GM12878 (cell line): Measurements from ENCODE around the gene GUCY1B1. TPM values are rescaled to one million over a fixed set of nuclear protein-coding genes. Genes with fewer than 3 reads are reported as not detected.

Source experiments
- BACH1 ChIP-seq: fragments of 450-650 bp; IDR thresholded peaks from 2 replicates; pipeline ENCODE4 v1.6.1; 2017; ENCODE audit warnings: mild to moderate bottlenecking, borderline replicate concordance
- BRCA1 ChIP-seq: IDR thresholded peaks from 2 replicates; pipeline ENCODE4 v1.6.1; 2011; ENCODE audit warnings: low read depth, low read length, improper control_type of control experiment
- IRF5 ChIP-seq: fragments of 450-650 bp; IDR thresholded peaks from 2 replicates; pipeline ENCODE4 v1.6.1; 2017; ENCODE audit warnings: borderline replicate concordance
- POU2F2 ChIP-seq: IDR thresholded peaks from 3 replicates; pipeline ENCODE4 v1.6.1; 2011; ENCODE audit warnings: low read depth, mild to moderate bottlenecking, low read length, borderline replicate concordance
- RAD21 ChIP-seq: IDR thresholded peaks from 2 replicates; pipeline ENCODE4 v1.6.1; 2011; ENCODE audit warnings: mild to moderate bottlenecking, low read depth, low read length, moderate library complexity; ENCODE audit not compliant: insufficient read depth
- SPI1 ChIP-seq: IDR thresholded peaks from 2 replicates; pipeline ENCODE4 v1.6.1; 2011; ENCODE audit warnings: low read depth, mild to moderate bottlenecking, low read length, moderate library complexity, borderline replicate concordance; ENCODE audit not compliant: insufficient read depth
- YBX1 ChIP-seq: fragments of 450-650 bp; IDR thresholded peaks from 2 replicates; pipeline ENCODE4 v1.6.1; 2016; ENCODE audit warnings: antibody characterized with exemption
- YY1 ChIP-seq: IDR thresholded peaks from 2 replicates; pipeline ENCODE4 v1.6.1; 2011; ENCODE audit warnings: low read depth, mild to moderate bottlenecking, low read length
- polyA plus RNA-seq, 11 experiments: library from polyadenylated mRNA; depleted of rRNA in 4 of 11; unstranded in 6 of 11; stranded (reverse) in 5 of 11; fragments of >200 nt; fragmentation: Nextera tagmentation in 4 of 11; fragmentation: Illumina TruSeq in 1 of 11; extraction: Ambion mirVana in 4 of 11; extraction: Trizol in 1 of 11; gene quantifications; 1 replicate in 1 of 11; 2 replicates in 10 of 11; pipeline versions ENCODE4 v1.2.1 to v1.2.3, GENCODE V29; 2011 to 2016; ENCODE audit warnings: inconsistent platforms in 2 of 11, missing spikeins in 2 of 11, low read depth in 1 of 11
- total RNA-seq, 4 experiments: library from RNA; depleted of rRNA in 3 of 4; stranded (reverse); fragments of >200 nt in 3 of 4; fragmentation: Illumina TruSeq in 1 of 4; extraction: Trizol in 1 of 4; gene quantifications; 2 replicates each; pipeline versions ENCODE4 v1.2.1 to v1.2.3, GENCODE V29; 2013 to 2021
- TF ChIP-seq, protein P1 (sequence below): fragments of 450-650 bp; IDR thresholded peaks from 2 replicates; pipeline ENCODE4 v1.6.1; 2017; ENCODE audit warnings: antibody characterized with exemption, mild to moderate bottlenecking, moderate library complexity
- TF ChIP-seq, protein P2 (sequence below): fragments of 450-650 bp; IDR thresholded peaks from 2 replicates; pipeline ENCODE4 v1.6.1; 2016; ENCODE audit warnings: mild to moderate bottlenecking
- TF ChIP-seq, protein P3 (sequence below): IDR thresholded peaks from 2 replicates; pipeline ENCODE4 v1.6.1; 2012; ENCODE audit warnings: low read depth, low read length, improper control_type of control experiment

Gene GUCY1B1
- total and polyA plus RNA-seq, 10 of the 15 experiments (the other 5 are each of a cell fraction or from before 2014, with no cell fraction given), result 0.60 to 38.5 (median 1.4) TPM

GRCh38 chr4:155741546-155741945 is 17.3 kb upstream of the GUCY1B1 start (continued):
- TF ChIP-seq, protein P1, sequence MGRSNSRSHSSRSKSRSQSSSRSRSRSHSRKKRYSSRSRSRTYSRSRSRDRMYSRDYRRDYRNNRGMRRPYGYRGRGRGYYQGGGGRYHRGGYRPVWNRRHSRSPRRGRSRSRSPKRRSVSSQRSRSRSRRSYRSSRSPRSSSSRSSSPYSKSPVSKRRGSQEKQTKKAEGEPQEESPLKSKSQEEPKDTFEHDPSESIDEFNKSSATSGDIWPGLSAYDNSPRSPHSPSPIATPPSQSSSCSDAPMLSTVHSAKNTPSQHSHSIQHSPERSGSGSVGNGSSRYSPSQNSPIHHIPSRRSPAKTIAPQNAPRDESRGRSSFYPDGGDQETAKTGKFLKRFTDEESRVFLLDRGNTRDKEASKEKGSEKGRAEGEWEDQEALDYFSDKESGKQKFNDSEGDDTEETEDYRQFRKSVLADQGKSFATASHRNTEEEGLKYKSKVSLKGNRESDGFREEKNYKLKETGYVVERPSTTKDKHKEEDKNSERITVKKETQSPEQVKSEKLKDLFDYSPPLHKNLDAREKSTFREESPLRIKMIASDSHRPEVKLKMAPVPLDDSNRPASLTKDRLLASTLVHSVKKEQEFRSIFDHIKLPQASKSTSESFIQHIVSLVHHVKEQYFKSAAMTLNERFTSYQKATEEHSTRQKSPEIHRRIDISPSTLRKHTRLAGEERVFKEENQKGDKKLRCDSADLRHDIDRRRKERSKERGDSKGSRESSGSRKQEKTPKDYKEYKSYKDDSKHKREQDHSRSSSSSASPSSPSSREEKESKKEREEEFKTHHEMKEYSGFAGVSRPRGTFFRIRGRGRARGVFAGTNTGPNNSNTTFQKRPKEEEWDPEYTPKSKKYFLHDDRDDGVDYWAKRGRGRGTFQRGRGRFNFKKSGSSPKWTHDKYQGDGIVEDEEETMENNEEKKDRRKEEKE, result no peak
- TF ChIP-seq, protein P2, sequence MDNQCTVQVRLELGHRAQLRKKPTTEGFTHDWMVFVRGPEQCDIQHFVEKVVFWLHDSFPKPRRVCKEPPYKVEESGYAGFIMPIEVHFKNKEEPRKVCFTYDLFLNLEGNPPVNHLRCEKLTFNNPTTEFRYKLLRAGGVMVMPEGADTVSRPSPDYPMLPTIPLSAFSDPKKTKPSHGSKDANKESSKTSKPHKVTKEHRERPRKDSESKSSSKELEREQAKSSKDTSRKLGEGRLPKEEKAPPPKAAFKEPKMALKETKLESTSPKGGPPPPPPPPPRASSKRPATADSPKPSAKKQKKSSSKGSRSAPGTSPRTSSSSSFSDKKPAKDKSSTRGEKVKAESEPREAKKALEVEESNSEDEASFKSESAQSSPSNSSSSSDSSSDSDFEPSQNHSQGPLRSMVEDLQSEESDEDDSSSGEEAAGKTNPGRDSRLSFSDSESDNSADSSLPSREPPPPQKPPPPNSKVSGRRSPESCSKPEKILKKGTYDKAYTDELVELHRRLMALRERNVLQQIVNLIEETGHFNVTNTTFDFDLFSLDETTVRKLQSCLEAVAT, result no peak
- TF ChIP-seq RAD21 (no peak), YY1 (no peak), SPI1 (no peak), YBX1 (no peak), BRCA1 (no peak), BACH1 (no peak), POU2F2 (no peak), IRF5 (no peak)
- TF ChIP-seq, protein P3, sequence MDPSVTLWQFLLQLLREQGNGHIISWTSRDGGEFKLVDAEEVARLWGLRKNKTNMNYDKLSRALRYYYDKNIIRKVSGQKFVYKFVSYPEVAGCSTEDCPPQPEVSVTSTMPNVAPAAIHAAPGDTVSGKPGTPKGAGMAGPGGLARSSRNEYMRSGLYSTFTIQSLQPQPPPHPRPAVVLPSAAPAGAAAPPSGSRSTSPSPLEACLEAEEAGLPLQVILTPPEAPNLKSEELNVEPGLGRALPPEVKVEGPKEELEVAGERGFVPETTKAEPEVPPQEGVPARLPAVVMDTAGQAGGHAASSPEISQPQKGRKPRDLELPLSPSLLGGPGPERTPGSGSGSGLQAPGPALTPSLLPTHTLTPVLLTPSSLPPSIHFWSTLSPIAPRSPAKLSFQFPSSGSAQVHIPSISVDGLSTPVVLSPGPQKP, result no peak
- TF ChIP-seq, all 136 proteins: peak for 0
